ENCODE results near the gene VDAC2.

VDAC2 gene

GRCh38 chr10:75210282-75211006 is at the start of gene VDAC2 (continued):
- TF ChIP-seq REST (tag by site-specific recombination; IDR thresholded peaks at IDR 0.05) (peak; percentile 28; the same call in 1 of the 2 replicates), ZNF518A (tag by site-specific recombination; conservative IDR thresholded peaks at IDR 0.05; ENCODE audit: low read depth) (no peak), ZNF473 (tag by site-specific recombination; IDR thresholded peaks at IDR 0.05) (no peak), ZNF10 (tag by site-specific recombination; IDR thresholded peaks at IDR 0.05) (0 out of 2 replicates have a peak, but pooled peaks have one; percentile 45), KLF1 (tag by site-specific recombination; IDR thresholded peaks at IDR 0.05) (peak; percentile 60; the same call in 1 of the 2 replicates), HOXD13 (CRISPR knock-in tag; IDR thresholded peaks at IDR 0.05; ENCODE audit: borderline replicate concordance) (no peak), ZBTB20 (tag by site-specific recombination; IDR thresholded peaks at IDR 0.05) (peak; percentile 61; the same call in 1 of the 2 replicates), ZNF785 (tag by site-specific recombination; IDR thresholded peaks at IDR 0.05) (no peak), ZNF501 (tag by site-specific recombination; IDR thresholded peaks at IDR 0.05) (peak; percentile 75), ZNF350 (tag by site-specific recombination; IDR thresholded peaks at IDR 0.05) (no peak), GLIS1 (tag by site-specific recombination; IDR thresholded peaks at IDR 0.05) (peak; percentile 83), SCRT1 (tag by site-specific recombination; IDR thresholded peaks at IDR 0.05; ENCODE audit: borderline replicate concordance) (no peak), PBX3 (CRISPR knock-in tag; IDR thresholded peaks at IDR 0.05) (no peak; the same call in 1 of the 2 replicates), ZNF677 (tag by site-specific recombination; IDR thresholded peaks at IDR 0.05) (0 out of 2 replicates have a peak, but pooled peaks have one; percentile 34), BCL11A (tag by site-specific recombination; IDR thresholded peaks at IDR 0.05; ENCODE audit: low read depth) (no peak), ZNF626 (tag by site-specific recombination; IDR thresholded peaks at IDR 0.05) (no peak; the same call in 1 of the 2 replicates), ZNF391 (tag by site-specific recombination; IDR thresholded peaks at IDR 0.05; ENCODE audit: borderline replicate concordance, low read depth) (peak; percentile 98), ZNF121 (tag by site-specific recombination; IDR thresholded peaks at IDR 0.05) (no peak), ZNF560 (tag by site-specific recombination; IDR thresholded peaks at IDR 0.05; ENCODE audit: borderline replicate concordance) (no peak), ZNF280D (tag by site-specific recombination; IDR thresholded peaks at IDR 0.05) (no peak), ZFP3 (tag by site-specific recombination; IDR thresholded peaks at IDR 0.05; ENCODE audit: low read depth) (no peak), ZNF26 (tag by site-specific recombination; IDR thresholded peaks at IDR 0.05) (no peak), SALL2 (tag by site-specific recombination; IDR thresholded peaks at IDR 0.05; ENCODE audit: borderline replicate concordance) (0 out of 2 replicates have a peak, but pooled peaks have one; percentile 73), ZNF16 (tag by site-specific recombination; IDR thresholded peaks at IDR 0.05; ENCODE audit: low read depth) (no peak), ZNF24 (tag by site-specific recombination; IDR thresholded peaks at IDR 0.05) (peak; percentile 86)
